ENCODE results near the gene TAPT1. TPM values are rescaled to one million over a fixed set of nuclear protein-coding genes. Genes with fewer than 3 reads are reported as not detected.
"Not testable (repeated sequence)": the region's sequence is repeated elsewhere in the genome, so short reads cannot be mapped to it uniquely, and the experiment has no call there.

Gene TAPT1
- total RNA-seq, 1 experiment from 2014 or later = 13.8 TPM

DNA sequence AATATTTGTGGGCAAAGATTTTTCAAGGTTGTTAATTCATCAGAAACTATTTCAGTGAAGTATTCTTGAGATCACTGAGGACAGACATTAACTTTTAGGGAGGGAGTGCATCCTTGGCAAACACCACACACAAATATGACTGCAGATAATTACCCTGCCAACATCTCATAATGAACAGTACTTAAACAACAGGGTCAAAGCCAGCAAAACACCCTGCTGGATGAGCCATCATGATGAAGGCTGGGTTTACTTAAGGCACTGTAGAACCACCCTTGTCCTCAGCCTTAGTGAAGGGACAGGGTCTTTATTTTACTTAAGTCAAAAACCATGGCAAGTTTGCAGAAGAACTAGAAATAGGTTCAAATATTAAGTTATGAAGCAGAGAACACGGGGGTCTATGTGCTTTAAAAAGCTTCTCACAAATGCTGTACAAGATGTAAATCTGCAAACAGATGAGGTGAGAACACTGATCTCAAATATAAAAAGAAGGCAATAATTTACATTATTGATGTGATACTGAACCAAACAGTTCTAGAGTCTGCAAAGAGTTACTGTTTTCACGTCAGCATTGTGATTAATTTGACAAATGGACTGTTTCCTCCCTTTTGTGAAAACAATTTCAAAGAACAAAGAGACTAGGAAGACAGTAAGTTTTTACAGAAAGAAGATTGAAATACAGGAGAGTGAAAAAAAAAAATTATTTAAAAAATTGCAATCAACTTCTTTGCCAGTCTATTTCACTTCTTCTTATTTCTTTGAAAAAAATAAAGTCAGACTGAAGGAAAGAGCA lies 28.2 kb downstream of the TAPT1 start:
- Histone ChIP-seq H3K4me1 (replicated peaks; ENCODE audit: insufficient read depth) (no peaks in the 10 kb centered on the region), H3K79me2 (ENCODE audit: low read depth) (no peaks in the 10 kb centered on the region), H3K9me3 (ENCODE audit: insufficient read depth, low read depth) (no peaks in the 10 kb centered on the region), H4K20me1 (ENCODE audit: insufficient read depth) (no peaks in the 10 kb centered on the region), H3K27ac (no peak overlapping the region), H3F3A (ENCODE audit: insufficient read depth, low read depth) (no peaks in the 10 kb centered on the region), H3K9me2 (ENCODE audit: insufficient read depth) (no peaks in the 10 kb centered on the region), H3K4me2 (no peak overlapping the region), H3K27me3 (ENCODE audit: insufficient read depth, low read depth) (no peaks in the 10 kb centered on the region), H3K4me3 (no peak overlapping the region), H2AFZ (no peak overlapping the region), H3K36me3 (ENCODE audit: low read depth) (no peaks in the 10 kb centered on the region)
- intact Hi-C loops (cut with micrococcal nuclease; ENCODE audit: unreplicated experiment) = loop anchor here (2.0 to 10.0 kb wide), 4 partner anchors 57 to 393 kb away; no protein-coding TSS in a partner anchor
- CTCF ChIA-PET = no interaction called here
- BruUV-seq (replicated peaks) = no TSS peak
- TF ChIP-seq, protein P1, sequence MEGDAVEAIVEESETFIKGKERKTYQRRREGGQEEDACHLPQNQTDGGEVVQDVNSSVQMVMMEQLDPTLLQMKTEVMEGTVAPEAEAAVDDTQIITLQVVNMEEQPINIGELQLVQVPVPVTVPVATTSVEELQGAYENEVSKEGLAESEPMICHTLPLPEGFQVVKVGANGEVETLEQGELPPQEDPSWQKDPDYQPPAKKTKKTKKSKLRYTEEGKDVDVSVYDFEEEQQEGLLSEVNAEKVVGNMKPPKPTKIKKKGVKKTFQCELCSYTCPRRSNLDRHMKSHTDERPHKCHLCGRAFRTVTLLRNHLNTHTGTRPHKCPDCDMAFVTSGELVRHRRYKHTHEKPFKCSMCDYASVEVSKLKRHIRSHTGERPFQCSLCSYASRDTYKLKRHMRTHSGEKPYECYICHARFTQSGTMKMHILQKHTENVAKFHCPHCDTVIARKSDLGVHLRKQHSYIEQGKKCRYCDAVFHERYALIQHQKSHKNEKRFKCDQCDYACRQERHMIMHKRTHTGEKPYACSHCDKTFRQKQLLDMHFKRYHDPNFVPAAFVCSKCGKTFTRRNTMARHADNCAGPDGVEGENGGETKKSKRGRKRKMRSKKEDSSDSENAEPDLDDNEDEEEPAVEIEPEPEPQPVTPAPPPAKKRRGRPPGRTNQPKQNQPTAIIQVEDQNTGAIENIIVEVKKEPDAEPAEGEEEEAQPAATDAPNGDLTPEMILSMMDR (conservative IDR thresholded peaks at IDR 0.05) = no peak
- no peak for TF ChIP-seq EZH2 (IDR thresholded peaks at IDR 0.05; ENCODE audit: low read depth)
- POLR2A ChIA-PET (ENCODE audit: unreplicated experiment) = no interaction called here
- DNase-seq = no peak

DNA sequence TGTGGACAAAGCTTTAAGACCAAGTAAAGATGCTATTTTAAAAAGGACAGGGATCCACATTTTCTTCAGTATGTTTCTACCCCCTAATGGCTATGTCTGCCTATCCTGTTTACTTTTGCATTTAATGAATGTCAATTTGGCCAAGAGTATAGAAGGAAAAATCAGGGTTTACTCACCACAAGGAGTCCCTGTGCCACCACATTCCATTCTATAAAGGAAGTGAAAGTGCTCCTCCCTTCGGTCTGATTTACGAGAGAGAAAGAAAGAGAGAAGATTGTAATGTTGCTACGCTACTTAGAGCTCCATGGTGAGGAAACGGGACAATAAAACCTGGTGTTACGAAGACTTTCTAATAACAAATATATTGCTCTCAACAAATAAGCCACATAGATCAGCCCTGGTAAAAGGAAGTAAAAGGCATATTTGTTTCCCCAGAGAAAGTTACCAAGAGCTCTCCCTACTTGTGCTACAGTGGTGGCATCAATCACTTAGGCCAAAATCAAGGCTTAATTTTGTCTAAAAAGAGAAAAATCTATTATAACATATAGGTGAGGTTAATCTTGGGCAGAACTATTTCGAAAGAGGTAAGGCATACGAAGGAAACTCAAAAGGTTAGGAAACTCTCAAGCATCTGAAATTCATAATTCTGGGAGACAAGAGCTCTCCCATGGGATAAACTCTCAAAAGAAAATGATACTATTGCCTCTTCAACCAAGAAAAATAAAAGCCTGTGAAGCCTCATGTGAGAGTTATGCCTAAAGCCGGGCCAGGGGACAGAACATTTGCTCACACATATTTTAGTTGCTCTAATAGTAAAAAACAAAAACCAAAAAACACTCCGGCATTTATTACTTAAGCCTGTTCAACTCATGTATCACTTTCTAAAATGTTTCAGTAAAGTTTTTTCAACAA lies 29.5 kb downstream of the TAPT1 start:
- H4K20me1 ChIP-seq (ENCODE audit: insufficient read depth) = no peaks in the 10 kb centered on the region
- H3K36me3 ChIP-seq (ENCODE audit: low read depth) = no peaks in the 10 kb centered on the region
- intact Hi-C loops (cut with micrococcal nuclease; ENCODE audit: unreplicated experiment) = loop anchor here (1.0 to 10.0 kb wide), 5 partner anchors 56 to 392 kb away; no protein-coding TSS in a partner anchor
- H3K79me2 ChIP-seq (ENCODE audit: low read depth) = no peaks in the 10 kb centered on the region
- no peaks in the 10 kb centered on the region for H3F3A ChIP-seq (ENCODE audit: insufficient read depth, low read depth)
- BruUV-seq (replicated peaks) = no TSS peak
- H3K9me3 ChIP-seq (ENCODE audit: insufficient read depth, low read depth) = no peaks in the 10 kb centered on the region
- H3K27me3 ChIP-seq (ENCODE audit: insufficient read depth, low read depth) = no peaks in the 10 kb centered on the region
- H3K4me3 ChIP-seq = no peak overlapping the region
- DNase-seq = peak; percentile 14 to 51
- no peaks in the 10 kb centered on the region for H3K4me1 ChIP-seq (replicated peaks; ENCODE audit: insufficient read depth)
- CTCF ChIA-PET = interaction anchor here (0.8 to 1.7 kb wide), 5 partner anchors 9 to 391 kb away, joined by 3 to 6 read pairs (median 4); no protein-coding TSS in a partner anchor
- no peak overlapping the region for H3K4me2 ChIP-seq
- H2AFZ ChIP-seq = no peak overlapping the region
- POLR2A ChIA-PET (ENCODE audit: unreplicated experiment) = interaction anchor here (0.6 kb wide), 2 partner anchors 18 to 74 kb away, joined by 4 read pairs; no protein-coding TSS in a partner anchor
- no peaks in the 10 kb centered on the region for H3K9me2 ChIP-seq (ENCODE audit: insufficient read depth)
- TF ChIP-seq EZH2 (IDR thresholded peaks at IDR 0.05; ENCODE audit: low read depth) = no peak
- TF ChIP-seq, protein P1 (conservative IDR thresholded peaks at IDR 0.05) = no peak
- no peak overlapping the region for H3K27ac ChIP-seq

DNA sequence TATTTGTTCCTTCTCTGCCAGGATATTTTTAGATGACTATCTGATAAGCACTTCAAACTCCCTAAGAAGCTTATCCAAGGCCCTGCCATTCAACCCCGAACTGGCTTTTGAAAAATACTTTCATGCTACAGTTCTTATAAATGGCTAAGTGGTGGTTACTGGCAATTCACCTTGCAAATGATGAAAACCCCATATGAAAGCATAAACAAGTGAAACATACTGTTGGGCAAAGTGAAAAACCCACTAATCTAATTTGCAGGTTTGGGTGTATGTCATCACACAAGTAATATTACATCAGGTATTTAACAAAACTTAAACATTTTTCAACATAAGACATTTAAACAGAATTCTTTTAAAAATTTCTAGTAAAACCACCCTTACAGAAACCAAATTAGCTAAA lies 31.1 kb downstream of the TAPT1 start:
- intact Hi-C loops (cut with micrococcal nuclease; ENCODE audit: unreplicated experiment) = loop anchor here (5.0 to 10.0 kb wide), 2 partner anchors 70 to 238 kb away; no protein-coding TSS in a partner anchor

DNA sequence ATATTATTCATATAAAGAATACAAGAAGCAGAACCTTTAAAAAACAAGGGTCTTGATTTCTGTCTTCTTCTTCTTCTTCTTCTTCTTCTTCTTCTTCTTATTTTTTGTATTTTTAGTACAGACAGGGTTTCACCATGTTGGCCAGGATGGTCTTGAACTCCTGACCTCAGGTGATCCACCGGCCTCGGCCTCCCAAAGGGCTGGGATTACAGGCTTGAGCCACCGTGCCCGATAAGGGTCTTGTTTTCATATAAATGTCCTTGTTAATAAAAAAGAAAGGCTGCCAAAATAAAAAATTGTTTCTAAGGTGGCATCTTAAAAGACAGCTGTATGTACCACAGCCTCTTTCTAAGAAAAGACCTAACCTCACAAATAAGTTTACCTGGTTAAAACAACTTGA lies 31.5 kb downstream of the TAPT1 start:
- intact Hi-C loops (cut with micrococcal nuclease; ENCODE audit: unreplicated experiment) = loop anchor here (5.0 to 10.0 kb wide), 2 partner anchors 70 to 237 kb away; no protein-coding TSS in a partner anchor

More for the DNA sequence above, 31.1 kb downstream of the TAPT1 start:
- Histone ChIP-seq H3K4me2 (no peak overlapping the region), H3K36me3 (ENCODE audit: low read depth) (no peaks in the 10 kb centered on the region), H3K4me1 (replicated peaks; ENCODE audit: insufficient read depth) (no peaks in the 10 kb centered on the region), H3F3A (ENCODE audit: insufficient read depth, low read depth) (no peaks in the 10 kb centered on the region), H3K27ac (no peak overlapping the region), H3K9me2 (ENCODE audit: insufficient read depth) (no peaks in the 10 kb centered on the region), H3K4me3 (no peak overlapping the region), H3K27me3 (ENCODE audit: insufficient read depth, low read depth) (no peaks in the 10 kb centered on the region), H3K79me2 (ENCODE audit: low read depth) (no peaks in the 10 kb centered on the region), H2AFZ (no peak overlapping the region), H3K9me3 (ENCODE audit: insufficient read depth, low read depth) (no peaks in the 10 kb centered on the region), H4K20me1 (ENCODE audit: insufficient read depth) (no peaks in the 10 kb centered on the region)
- ChIA-PET POLR2A (ENCODE audit: unreplicated experiment) (no interaction called here), CTCF (no interaction called here)
- TF ChIP-seq, protein P1 (conservative IDR thresholded peaks at IDR 0.05) = no peak
- TF ChIP-seq EZH2 (IDR thresholded peaks at IDR 0.05; ENCODE audit: low read depth) = no peak
- BruUV-seq (replicated peaks) = no TSS peak
- no peak for DNase-seq

More for the DNA sequence above, 31.5 kb downstream of the TAPT1 start:
- H3K9me2 ChIP-seq (ENCODE audit: insufficient read depth); CTCF ChIA-PET; H3K4me1 ChIP-seq (replicated peaks; ENCODE audit: insufficient read depth); DNase-seq; H3K4me2 ChIP-seq; H2AFZ ChIP-seq; H3K36me3 ChIP-seq (ENCODE audit: low read depth); H3K4me3 ChIP-seq; H3K27me3 ChIP-seq (ENCODE audit: insufficient read depth, low read depth); H3K9me3 ChIP-seq (ENCODE audit: insufficient read depth, low read depth); H3K79me2 ChIP-seq (ENCODE audit: low read depth); POLR2A ChIA-PET (ENCODE audit: unreplicated experiment); BruUV-seq (replicated peaks); H3K27ac ChIP-seq; H4K20me1 ChIP-seq (ENCODE audit: insufficient read depth); H3F3A ChIP-seq (ENCODE audit: insufficient read depth, low read depth): not testable (repeated sequence)

Measured in PC-9 (cell line).